A673 (cell line): ENCODE results near the gene IFNLR1. TPM values are rescaled to one million over a fixed set of nuclear protein-coding genes. Genes with fewer than 3 reads are reported as not detected.

Experiments used
- BruUV-seq: library from RNA; stranded (reverse); fragments of 400-500 nt; replicated peaks from 2 replicates; lab custom pipeline; 2021; lab: Mats Ljungman, UMichigan
- CTCF ChIA-PET: fragments of 300-600 bp; sonication (Branson Sonifier 250); formaldehyde crosslinking; loops from one replicate; lab custom pipeline; 2022; ENCODE audit warnings: antibody characterized with exemption; lab: Charles Lee
- POLR2A ChIA-PET: fragments of 300-600 bp; sonication (Branson Sonifier 250); formaldehyde crosslinking; loops from one replicate; lab custom pipeline; 2022; ENCODE audit warnings: antibody characterized with exemption; ENCODE audit not compliant: low non-redundant PET; lab: Charles Lee
- DNase-seq: peaks from one replicate; pipeline ENCODE4 v3.0.0-alpha.2; 2015; ENCODE audit warnings: low spot score
- H3K27ac ChIP-seq: fragments of 200-600 bp; sonication (generic); 2 replicates; pipeline ENCODE4 v1.5.1; 2016; ENCODE audit warnings: mixed run types, low read depth, mild to moderate bottlenecking, mixed read lengths, antibody characterized with exemption, low read length; ENCODE audit not compliant: poor library complexity, severe bottlenecking
- H3K27me3 ChIP-seq: fragments of 200-600 bp; sonication (generic); replicated peaks from 2 replicates; pipeline ENCODE4 v1.6.1; 2017; ENCODE audit warnings: mixed run types, low read depth, mild to moderate bottlenecking, mixed read lengths, antibody characterized with exemption, low read length; ENCODE audit not compliant: insufficient read depth, poor library complexity
- H3K36me3 ChIP-seq: fragments of 200-600 bp; sonication (generic); 2 replicates; pipeline ENCODE4 v1.6.1; 2016; ENCODE audit warnings: mixed run types, mild to moderate bottlenecking, mixed read lengths, antibody characterized with exemption, low read length; ENCODE audit not compliant: insufficient read depth, poor library complexity, severe bottlenecking
- H3K4me1 ChIP-seq: fragments of 200-600 bp; sonication (generic); 2 replicates; pipeline ENCODE4 v1.6.1; 2017; ENCODE audit warnings: mixed run types, mild to moderate bottlenecking, mixed read lengths, antibody characterized with exemption, low read length; ENCODE audit not compliant: insufficient read depth, poor library complexity, severe bottlenecking
- H3K4me3 ChIP-seq: fragments of 200-600 bp; sonication (generic); 2 replicates; pipeline ENCODE4 v1.5.1; 2016; ENCODE audit warnings: low read depth, mixed run types, mild to moderate bottlenecking, mixed read lengths, low read length; ENCODE audit not compliant: poor library complexity, severe bottlenecking
- H3K9me3 ChIP-seq: fragments of 200-600 bp; sonication (generic); 2 replicates; pipeline ENCODE4 v1.6.1; 2016; ENCODE audit warnings: mixed run types, low read depth, mild to moderate bottlenecking, mixed read lengths, antibody characterized with exemption, low read length; ENCODE audit not compliant: poor library complexity, severe bottlenecking
- EZH2 ChIP-seq: fragments of 200-600 bp; sonication (generic); IDR thresholded peaks from 2 replicates; pipeline ENCODE4 v1.6.1; 2017; ENCODE audit warnings: borderline replicate concordance, low read depth, mild to moderate bottlenecking, mixed read lengths, antibody characterized with exemption, low read length; ENCODE audit not compliant: poor library complexity, severe bottlenecking
- intact Hi-C: fragments of 100-400 bp; cut with micrococcal nuclease; formaldehyde crosslinking; loops from one replicate; pipeline ENCODE4 v1.10.0; 2022; ENCODE audit not compliant: unreplicated experiment
- total RNA-seq: library from RNA; stranded (reverse); gene quantifications from 2 replicates; pipeline ENCODE4 v1.2.3, GENCODE V29; 2021
- TF ChIP-seq, protein P1 (sequence below): fragments of 300-800, 200-600 bp; sonication (generic); conservative IDR thresholded peaks from 2 replicates; pipeline ENCODE4 v1.5.1; 2017; ENCODE audit warnings: low read depth, mild to moderate bottlenecking, antibody characterized with exemption, low read length, moderate library complexity, mixed read lengths

Gene IFNLR1
- total RNA-seq, 1 experiment from 2014 or later = 2.0 TPM

DNA sequence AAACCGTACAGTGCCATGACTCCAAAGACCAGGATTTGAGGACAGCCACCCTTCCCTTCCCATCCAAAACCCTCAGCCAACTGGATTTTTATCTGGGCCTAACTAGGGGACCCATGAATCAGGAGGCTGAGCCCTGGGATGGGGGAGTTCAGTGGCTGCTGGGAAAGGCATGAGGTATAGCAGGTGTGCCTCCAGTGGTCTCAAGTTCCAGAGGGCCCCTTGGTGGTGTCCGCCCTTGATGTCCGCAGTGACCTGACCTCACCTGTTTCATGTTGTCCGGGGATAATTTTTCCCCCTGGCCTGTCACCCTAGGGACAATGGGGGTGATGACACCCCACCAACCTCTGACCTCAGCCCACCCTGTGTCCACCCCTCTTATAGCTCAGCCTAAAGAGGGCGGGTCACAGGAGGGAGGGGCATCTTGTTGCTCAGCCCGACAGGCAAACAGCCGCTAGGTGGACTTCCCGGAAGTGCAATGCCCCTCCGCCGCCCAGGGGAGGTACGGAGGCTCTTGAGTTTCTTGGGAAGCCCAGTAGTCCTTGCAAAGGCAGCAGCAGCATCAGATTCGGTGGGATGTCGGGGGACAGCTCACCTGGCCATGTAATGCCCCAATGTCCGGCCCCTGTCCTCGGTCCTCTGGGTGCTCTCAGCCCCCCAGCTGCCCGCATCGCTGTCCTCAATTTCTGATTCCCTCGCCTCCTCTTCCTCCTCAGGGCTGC, 30.4 kb downstream of the IFNLR1 start:
- BruUV-seq = no TSS peak
- intact Hi-C loops = no loop called here
- DNase-seq = no peak
- H3K4me1 ChIP-seq = no peaks in the 10 kb centered on the region
- ChIA-PET POLR2A (no interaction called here), CTCF (no interaction called here)
- no peaks in the 10 kb centered on the region for H3K27me3 ChIP-seq
- H3K4me3 ChIP-seq = no peak overlapping the region
- H3K9me3 ChIP-seq = no peaks in the 10 kb centered on the region
- TF ChIP-seq, protein P1, sequence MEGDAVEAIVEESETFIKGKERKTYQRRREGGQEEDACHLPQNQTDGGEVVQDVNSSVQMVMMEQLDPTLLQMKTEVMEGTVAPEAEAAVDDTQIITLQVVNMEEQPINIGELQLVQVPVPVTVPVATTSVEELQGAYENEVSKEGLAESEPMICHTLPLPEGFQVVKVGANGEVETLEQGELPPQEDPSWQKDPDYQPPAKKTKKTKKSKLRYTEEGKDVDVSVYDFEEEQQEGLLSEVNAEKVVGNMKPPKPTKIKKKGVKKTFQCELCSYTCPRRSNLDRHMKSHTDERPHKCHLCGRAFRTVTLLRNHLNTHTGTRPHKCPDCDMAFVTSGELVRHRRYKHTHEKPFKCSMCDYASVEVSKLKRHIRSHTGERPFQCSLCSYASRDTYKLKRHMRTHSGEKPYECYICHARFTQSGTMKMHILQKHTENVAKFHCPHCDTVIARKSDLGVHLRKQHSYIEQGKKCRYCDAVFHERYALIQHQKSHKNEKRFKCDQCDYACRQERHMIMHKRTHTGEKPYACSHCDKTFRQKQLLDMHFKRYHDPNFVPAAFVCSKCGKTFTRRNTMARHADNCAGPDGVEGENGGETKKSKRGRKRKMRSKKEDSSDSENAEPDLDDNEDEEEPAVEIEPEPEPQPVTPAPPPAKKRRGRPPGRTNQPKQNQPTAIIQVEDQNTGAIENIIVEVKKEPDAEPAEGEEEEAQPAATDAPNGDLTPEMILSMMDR = no peak
- no peak for TF ChIP-seq EZH2
- H3K36me3 ChIP-seq = no peaks in the 10 kb centered on the region
- no peak overlapping the region for H3K27ac ChIP-seq

GRCh38 chr1:24155011-24155782, 31.9 kb downstream of the IFNLR1 start:
- no TSS peak for BruUV-seq
- intact Hi-C loops = no loop called here
- ChIA-PET POLR2A (no interaction called here), CTCF (interaction anchor here (0.6 to 1.8 kb wide), 2 partner anchors 147 to 236 kb away, joined by 4 to 5 read pairs; no protein-coding TSS in a partner anchor)
- Histone ChIP-seq H3K27me3 (no peaks in the 10 kb centered on the region), H3K27ac (no peak overlapping the region), H3K4me3 (no peak overlapping the region), H3K4me1 (peaks cover under 1% of the 10 kb centered on the region), H3K9me3 (no peaks in the 10 kb centered on the region), H3K36me3 (no peaks in the 10 kb centered on the region)
- DNase-seq = peak; percentile 23
- TF ChIP-seq EZH2 = no peak
- TF ChIP-seq, protein P1 = peak; percentile 25; the same call in 1 of the 2 replicates

GRCh38 chr1:24154215-24154614, 32.9 kb downstream of the IFNLR1 start:
- no peak overlapping the region for H3K4me3 ChIP-seq
- H3K9me3 ChIP-seq = no peaks in the 10 kb centered on the region
- no peaks in the 10 kb centered on the region for H3K36me3 ChIP-seq
- BruUV-seq = no TSS peak
- peaks cover 4% of the 10 kb centered on the region for H3K4me1 ChIP-seq
- no peaks in the 10 kb centered on the region for H3K27me3 ChIP-seq
- TF ChIP-seq, protein P1 = no peak
- no peak for TF ChIP-seq EZH2
- H3K27ac ChIP-seq = no peak overlapping the region
- POLR2A ChIA-PET = no interaction called here
- DNase-seq = no peak
- intact Hi-C loops = no loop called here
- CTCF ChIA-PET = interaction anchor here (1.8 kb wide), 1 partner anchor 237 kb away, joined by 5 read pairs; no protein-coding TSS in a partner anchor
